ENCODE measurements around the gene GRAMD1B. TPM values are rescaled to one million over a fixed set of nuclear protein-coding genes. Genes with fewer than 3 reads are reported as not detected.

The GRAMD1B gene
- total RNA-seq, 4 donors from 2014 or later, result 31.4 to 152 (median 123) TPM

- no peak for DNase-seq
- no peaks in the 10 kb centered on the region for H3K27me3 ChIP-seq
- H3K36me3 ChIP-seq, result no peaks in the 10 kb centered on the region
- no peaks in the 10 kb centered on the region for H3K4me1 ChIP-seq
- TF ChIP-seq POLR2A (IDR thresholded peaks at IDR 0.05) (no peak), CTCF (IDR thresholded peaks at IDR 0.05) (no peak)
- no peak overlapping the region for H3K27ac ChIP-seq
- no peak overlapping the region for H3K4me3 ChIP-seq
- H3K9me3 ChIP-seq, result no peaks in the 10 kb centered on the region
Observed at GRCh38 chr11:123393312-123393927, 36.6 kb upstream of the GRAMD1B start.

GRCh38 chr11:123404676-123405075 lies 25.4 kb upstream of the GRAMD1B start:
- TF ChIP-seq POLR2A (IDR thresholded peaks at IDR 0.05) (no peak), CTCF (IDR thresholded peaks at IDR 0.05) (no peak)
- DNase-seq, result no peak
- Histone ChIP-seq H3K27me3 (no peaks in the 10 kb centered on the region), H3K36me3 (no peaks in the 10 kb centered on the region), H3K4me1 (peaks cover 0 to 16% (median 3%) of the 10 kb centered on the region in 4 donors), H3K27ac (no peak overlapping the region), H3K9me3 (peaks cover 0 to 6% (median 0%) of the 10 kb centered on the region in 4 donors), H3K4me3 (no peak overlapping the region)

- H3K36me3 ChIP-seq, result no peaks in the 10 kb centered on the region
- peaks cover 0 to 18% (median 4%) of the 10 kb centered on the region in 4 donors for H3K4me1 ChIP-seq
- H3K27ac ChIP-seq, result no peak overlapping the region
- TF ChIP-seq CTCF (IDR thresholded peaks at IDR 0.05) (no peak), POLR2A (IDR thresholded peaks at IDR 0.05) (no peak)
- H3K9me3 ChIP-seq, result peaks cover 0 to 6% (median 0%) of the 10 kb centered on the region in 4 donors
- DNase-seq, result no peak
- H3K27me3 ChIP-seq, result no peaks in the 10 kb centered on the region
- H3K4me3 ChIP-seq, result no peak overlapping the region
Observed at GRCh38 chr11:123405123-123405592, 24.9 kb upstream of the GRAMD1B start.

GRCh38 chr11:123406441-123407129 lies 23.5 kb upstream of the GRAMD1B start:
- Histone ChIP-seq H3K4me1 (peaks cover 0 to 18% (median 4%) of the 10 kb centered on the region in 4 donors), H3K9me3 (peaks cover 0 to 6% (median 0%) of the 10 kb centered on the region in 4 donors), H3K27ac (no peak overlapping the region), H3K4me3 (no peak overlapping the region), H3K27me3 (no peaks in the 10 kb centered on the region), H3K36me3 (no peaks in the 10 kb centered on the region)
- DNase-seq, result no peak
- TF ChIP-seq CTCF (IDR thresholded peaks at IDR 0.05) (no peak), POLR2A (IDR thresholded peaks at IDR 0.05) (no peak)

- peaks cover 0 to 18% (median 4%) of the 10 kb centered on the region in 4 donors for H3K4me1 ChIP-seq
- TF ChIP-seq POLR2A (IDR thresholded peaks at IDR 0.05), result no peak
- peak in 5 of 6 experiments; percentile 33 to 87 (median 86) for TF ChIP-seq CTCF (IDR thresholded peaks at IDR 0.05)
- no peak overlapping the region for H3K27ac ChIP-seq
- H3K4me3 ChIP-seq, result no peak overlapping the region
- peaks cover 0 to 6% (median 0%) of the 10 kb centered on the region in 4 donors for H3K9me3 ChIP-seq
- peak; percentile 35 to 90 (median 62) for DNase-seq
- H3K36me3 ChIP-seq, result no peaks in the 10 kb centered on the region
- H3K27me3 ChIP-seq, result no peaks in the 10 kb centered on the region
Observed at GRCh38 chr11:123407130-123407995, 22.7 kb upstream of the GRAMD1B start.
